Thoracic aorta (tissue), 2 donors: Measurements from ENCODE around the gene RDH13. TPM values are rescaled to one million over a fixed set of nuclear protein-coding genes. Genes with fewer than 3 reads are reported as not detected.
"Not testable (repeated sequence)": the region's sequence is repeated elsewhere in the genome, so short reads cannot be mapped to it uniquely, and the experiment has no call there.

Source experiments
- ATAC-seq: fragments of 150-250 bp; one replicate; pipeline ENCODE4 v1.8.0; 2017; ENCODE audit warnings: low read depth; ENCODE audit not compliant: insufficient number of reproducible peaks, low FRiP score
- DNase-seq: peaks from one replicate; pipeline ENCODE4 v3.0.0-alpha.2; 2020; ENCODE audit warnings: low spot score
- H3K27ac ChIP-seq, 2 donors: fragments of 200-600 bp; sonication (generic); 1 replicate in 1 of 2; 2 replicates in 1 of 2; pipeline ENCODE4 v1.5.1; 2016; ENCODE audit warnings: mild to moderate bottlenecking in 2 of 2, moderate library complexity in 2 of 2
- H3K27me3 ChIP-seq: fragments of 200-600 bp; sonication (generic); replicated peaks from 2 replicates; pipeline ENCODE4 v1.6.0; 2016; ENCODE audit warnings: mild to moderate bottlenecking; ENCODE audit not compliant: insufficient read depth
- H3K36me3 ChIP-seq: fragments of 200-600 bp; sonication (generic); one replicate; pipeline ENCODE4 v1.5.1; 2016
- H3K4me1 ChIP-seq, 2 donors: fragments of 200-600 bp; sonication (generic); 1 replicate in 1 of 2; 2 replicates in 1 of 2; pipeline versions ENCODE4 v1.5.1 to v1.6.0; 2016; ENCODE audit warnings: low read depth in 2 of 2, mild to moderate bottlenecking in 1 of 2; ENCODE audit not compliant: control insufficient read depth in 1 of 2
- H3K4me3 ChIP-seq: fragments of 200-600 bp; sonication (generic); 2 replicates; pipeline ENCODE4 v1.5.1; 2016; ENCODE audit warnings: mild to moderate bottlenecking
- H3K9me3 ChIP-seq: fragments of 200-600 bp; sonication (generic); 2 replicates; pipeline ENCODE4 v1.5.1; 2016
- total RNA-seq, 2 donors: library from RNA; depleted of rRNA; stranded (reverse); fragments of >200 nt; gene quantifications; one replicate each; pipeline versions ENCODE4 v1.1.0 to v1.2.3, GENCODE V29; 2016
- TF ChIP-seq, protein P1 (sequence below): fragments of 200-600 bp; sonication (generic); IDR thresholded peaks from one replicate; pipeline ENCODE4 v1.5.1; 2019; ENCODE audit warnings: antibody characterized with exemption

Gene RDH13
- total RNA-seq, 2 donors from 2014 or later: 22.2 to 23.6 TPM

DNA sequence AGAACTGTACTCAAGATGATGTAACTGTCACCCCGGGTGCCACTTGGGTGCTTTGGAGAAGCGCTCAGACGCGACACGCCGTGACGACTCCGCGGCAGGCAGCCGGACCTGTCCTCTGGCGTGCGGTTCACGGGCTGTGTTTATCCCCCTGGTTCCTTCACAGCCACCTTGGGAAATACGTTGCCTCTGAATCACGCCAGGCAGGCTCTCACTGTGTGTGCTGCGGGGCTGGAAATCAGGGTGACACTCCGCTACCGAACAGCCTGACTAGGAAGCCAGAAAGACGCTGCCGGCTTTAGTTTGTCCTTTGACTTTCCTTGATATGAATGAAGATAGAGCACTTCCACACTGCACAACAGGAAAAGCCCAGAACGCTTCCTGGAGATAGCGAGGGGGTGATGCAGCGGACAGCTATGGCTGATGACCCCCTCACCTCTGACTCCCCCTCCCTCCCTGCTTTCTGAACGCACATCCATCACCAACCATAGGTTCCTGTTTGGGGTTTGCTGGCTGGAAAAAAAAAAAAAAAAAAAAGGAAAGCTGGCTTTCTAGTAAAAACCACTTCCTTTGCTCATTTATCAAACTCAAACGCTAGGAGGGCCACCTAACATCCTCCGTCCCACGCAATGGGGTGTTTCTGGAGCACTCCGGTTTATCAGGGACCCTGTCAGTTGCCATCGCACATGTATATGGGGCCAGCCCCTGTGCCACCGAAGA is 21.2 kb downstream of the RDH13 start:
- DNase-seq (no peak), ATAC-seq (no peak)
- H3K4me3 ChIP-seq: no peak overlapping the region
- H3K27ac ChIP-seq: no peak overlapping the region
- peaks cover 24% of the 10 kb centered on the region for H3K36me3 ChIP-seq
- no peaks in the 10 kb centered on the region for H3K27me3 ChIP-seq
- TF ChIP-seq, protein P1, sequence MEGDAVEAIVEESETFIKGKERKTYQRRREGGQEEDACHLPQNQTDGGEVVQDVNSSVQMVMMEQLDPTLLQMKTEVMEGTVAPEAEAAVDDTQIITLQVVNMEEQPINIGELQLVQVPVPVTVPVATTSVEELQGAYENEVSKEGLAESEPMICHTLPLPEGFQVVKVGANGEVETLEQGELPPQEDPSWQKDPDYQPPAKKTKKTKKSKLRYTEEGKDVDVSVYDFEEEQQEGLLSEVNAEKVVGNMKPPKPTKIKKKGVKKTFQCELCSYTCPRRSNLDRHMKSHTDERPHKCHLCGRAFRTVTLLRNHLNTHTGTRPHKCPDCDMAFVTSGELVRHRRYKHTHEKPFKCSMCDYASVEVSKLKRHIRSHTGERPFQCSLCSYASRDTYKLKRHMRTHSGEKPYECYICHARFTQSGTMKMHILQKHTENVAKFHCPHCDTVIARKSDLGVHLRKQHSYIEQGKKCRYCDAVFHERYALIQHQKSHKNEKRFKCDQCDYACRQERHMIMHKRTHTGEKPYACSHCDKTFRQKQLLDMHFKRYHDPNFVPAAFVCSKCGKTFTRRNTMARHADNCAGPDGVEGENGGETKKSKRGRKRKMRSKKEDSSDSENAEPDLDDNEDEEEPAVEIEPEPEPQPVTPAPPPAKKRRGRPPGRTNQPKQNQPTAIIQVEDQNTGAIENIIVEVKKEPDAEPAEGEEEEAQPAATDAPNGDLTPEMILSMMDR: no peak
- no peaks in the 10 kb centered on the region for H3K9me3 ChIP-seq
- H3K4me1 ChIP-seq: no peaks in the 10 kb centered on the region

DNA sequence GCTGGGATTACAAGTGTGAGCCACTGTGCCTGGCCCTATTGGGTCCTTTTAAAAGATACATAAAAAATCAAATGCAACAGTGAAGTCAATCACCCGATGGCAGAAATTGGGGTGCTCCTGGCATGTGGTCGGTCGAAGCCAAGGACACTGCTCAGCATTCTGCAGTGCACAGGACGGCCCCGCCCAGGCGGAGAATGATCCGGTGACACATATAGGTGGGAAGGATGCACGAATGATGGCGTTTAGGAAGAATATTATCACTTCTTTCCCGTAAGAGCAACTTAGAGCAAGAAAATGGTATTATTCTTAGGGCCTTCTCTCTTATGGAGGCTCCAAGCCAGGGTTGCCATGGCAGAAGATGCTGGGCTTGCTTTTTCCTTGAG is 21.7 kb downstream of the RDH13 start:
- H3K4me1 ChIP-seq: no peaks in the 10 kb centered on the region
- no peak overlapping the region for H3K27ac ChIP-seq
- H3K9me3 ChIP-seq: no peaks in the 10 kb centered on the region
- DNase-seq (no peak), ATAC-seq (no peak)
- TF ChIP-seq, protein P1: no peak
- H3K27me3 ChIP-seq: no peaks in the 10 kb centered on the region
- H3K4me3 ChIP-seq: no peak overlapping the region
- H3K36me3 ChIP-seq: peaks cover 19% of the 10 kb centered on the region

DNA sequence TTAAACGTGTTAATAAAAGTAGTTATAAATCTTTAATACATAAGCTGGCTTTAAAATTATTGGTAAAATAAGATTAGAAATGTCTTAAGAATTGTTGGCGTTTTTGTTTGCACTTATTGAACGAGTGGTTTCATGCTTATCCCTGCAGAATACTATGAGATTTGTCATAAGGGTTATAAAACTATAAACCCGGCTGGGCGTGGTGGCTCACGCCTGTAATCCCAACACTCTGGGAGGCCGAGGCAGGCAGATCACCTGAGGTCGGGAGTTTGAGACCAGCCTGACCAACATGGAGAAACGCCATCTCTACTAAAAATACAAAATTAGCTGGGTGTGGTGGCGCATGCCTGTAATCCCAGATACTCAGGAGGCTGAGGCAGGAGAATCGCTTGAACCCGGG is 22.3 kb downstream of the RDH13 start:
- H3K27me3 ChIP-seq, H3K9me3 ChIP-seq, ATAC-seq, H3K4me3 ChIP-seq, H3K4me1 ChIP-seq, H3K27ac ChIP-seq, DNase-seq: not testable (repeated sequence)
- H3K36me3 ChIP-seq: peaks cover 17% of the 10 kb centered on the region

DNA sequence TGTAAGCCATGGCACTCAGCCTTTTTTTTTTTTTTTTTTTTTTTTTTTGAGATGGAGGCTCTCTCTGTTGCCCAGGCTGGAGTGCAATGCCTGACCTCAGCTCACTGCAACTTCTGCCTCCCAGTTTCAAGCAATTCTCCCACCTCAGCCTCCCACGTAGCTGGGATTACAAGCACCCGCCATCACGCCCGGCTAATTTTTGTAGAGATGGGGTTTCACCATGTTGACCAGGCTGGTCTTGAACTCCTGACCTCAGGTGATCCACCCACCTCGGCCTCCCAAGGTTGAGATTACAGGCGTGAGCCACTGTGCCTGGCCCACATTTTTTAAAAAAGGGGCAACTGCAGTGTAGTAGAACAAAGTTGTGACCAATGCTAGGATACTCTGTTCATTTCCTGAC is 25.3 kb downstream of the RDH13 start:
- not testable (repeated sequence) for DNase-seq, H3K36me3 ChIP-seq, ATAC-seq, H3K4me1 ChIP-seq, H3K27me3 ChIP-seq, H3K27ac ChIP-seq, H3K9me3 ChIP-seq, H3K4me3 ChIP-seq

DNA sequence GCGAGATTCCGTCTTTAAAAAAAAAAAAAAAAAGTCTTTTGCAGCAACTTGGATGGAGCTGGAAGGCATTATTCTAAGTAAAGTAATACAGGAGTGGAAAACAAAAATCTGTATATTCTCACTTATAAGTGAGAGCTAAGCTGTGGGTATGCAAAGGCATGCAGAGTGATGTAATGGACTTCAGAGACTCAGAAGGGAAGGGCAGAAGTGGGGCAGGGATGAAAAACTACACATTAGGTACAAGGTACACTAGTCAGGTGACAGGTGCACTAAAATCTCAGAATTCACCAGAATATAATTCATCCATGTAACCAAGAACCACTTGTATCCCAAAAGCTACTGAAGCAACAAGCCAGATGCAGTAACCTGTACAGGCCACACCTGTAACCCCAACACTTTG is 26.9 kb downstream of the RDH13 start:
- no peak overlapping the region for H3K27ac ChIP-seq
- ATAC-seq (no peak), DNase-seq (no peak)
- no peaks in the 10 kb centered on the region for H3K4me1 ChIP-seq
- no peaks in the 10 kb centered on the region for H3K9me3 ChIP-seq
- H3K36me3 ChIP-seq: no peaks in the 10 kb centered on the region
- no peak overlapping the region for H3K4me3 ChIP-seq
- H3K27me3 ChIP-seq: no peaks in the 10 kb centered on the region
- TF ChIP-seq, protein P1: no peak

DNA sequence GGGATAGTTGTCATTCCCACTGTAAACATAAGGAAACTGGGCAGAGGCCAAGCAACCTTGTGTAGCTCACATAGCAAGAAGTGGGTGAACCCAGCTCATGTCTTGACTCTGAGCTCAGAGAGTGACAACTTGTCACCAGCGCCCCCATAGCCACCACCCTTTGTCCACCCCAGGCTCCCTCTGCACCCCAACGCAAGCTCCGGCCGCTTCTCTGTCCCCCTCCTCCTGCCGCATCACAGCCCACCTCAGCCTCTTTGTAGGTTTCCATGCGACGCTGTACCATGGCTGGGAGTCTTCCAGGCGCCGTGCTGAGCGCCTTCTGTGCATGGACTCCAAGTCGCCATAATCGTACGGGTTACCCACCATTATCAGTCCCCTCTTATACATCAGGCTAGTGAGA is 28.2 kb downstream of the RDH13 start:
- Histone ChIP-seq H3K4me1 (no peaks in the 10 kb centered on the region), H3K4me3 (no peak overlapping the region), H3K27ac (no peak overlapping the region), H3K9me3 (no peaks in the 10 kb centered on the region), H3K27me3 (no peaks in the 10 kb centered on the region), H3K36me3 (no peaks in the 10 kb centered on the region)
- TF ChIP-seq, protein P1: no peak
- no peak for DNase-seq
- ATAC-seq: no peak

DNA sequence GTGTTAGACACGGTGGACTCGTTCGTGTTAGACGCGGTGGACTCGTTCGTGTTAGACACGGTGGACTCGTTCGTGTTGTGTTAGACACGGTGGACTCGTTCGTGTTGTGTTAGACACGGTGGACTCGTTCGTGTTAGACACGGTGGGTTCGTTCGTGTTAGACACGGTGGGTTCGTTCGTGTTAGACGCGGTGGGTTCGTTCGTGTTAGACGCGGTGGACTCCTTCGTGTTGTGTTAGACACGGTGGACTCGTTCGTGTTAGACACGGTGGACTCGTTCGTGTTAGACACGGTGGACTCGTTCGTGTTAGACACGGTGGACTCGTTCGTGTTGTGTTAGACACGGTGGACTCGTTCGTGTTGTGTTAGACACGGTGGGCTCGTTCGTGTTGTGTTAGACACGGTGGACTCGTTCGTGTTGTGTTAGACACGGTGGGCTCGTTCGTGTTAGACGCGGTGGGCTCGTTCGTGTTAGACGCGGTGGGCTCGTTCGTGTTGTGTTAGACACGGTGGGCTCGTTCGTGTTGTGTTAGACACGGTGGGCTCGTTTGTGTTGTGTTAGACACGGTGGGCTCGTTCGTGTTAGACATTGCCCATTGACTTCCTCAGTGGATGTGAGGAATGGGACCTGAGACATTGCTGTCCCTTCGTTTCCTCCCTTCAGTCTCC is 29.8 kb downstream of the RDH13 start:
- ATAC-seq, H3K27me3 ChIP-seq, DNase-seq, H3K4me1 ChIP-seq, H3K27ac ChIP-seq, H3K4me3 ChIP-seq, H3K36me3 ChIP-seq, H3K9me3 ChIP-seq: not testable (repeated sequence)
